Stimulated activated CD4-positive, alpha-beta T cell treated with anti-CD3 and anti-CD28 coated beads, TNF-alpha, amount 100 ng/mL, for 24 hours (primary cell): ENCODE results near the gene IL10RA.
A peak's percentile ranks its signal among the peaks of the same experiment; 100 is the strongest.
"Not testable (repeated sequence)": the region's sequence is repeated elsewhere in the genome, so short reads cannot be mapped to it uniquely, and the experiment has no call there.

Experiments
- DNase-seq, 3 experiments: peaks; one replicate each; pipeline ENCODE4 v3.0.0-alpha.2; 2020; ENCODE audit warnings: low read depth in 3 of 3

The IL10RA gene

DNA sequence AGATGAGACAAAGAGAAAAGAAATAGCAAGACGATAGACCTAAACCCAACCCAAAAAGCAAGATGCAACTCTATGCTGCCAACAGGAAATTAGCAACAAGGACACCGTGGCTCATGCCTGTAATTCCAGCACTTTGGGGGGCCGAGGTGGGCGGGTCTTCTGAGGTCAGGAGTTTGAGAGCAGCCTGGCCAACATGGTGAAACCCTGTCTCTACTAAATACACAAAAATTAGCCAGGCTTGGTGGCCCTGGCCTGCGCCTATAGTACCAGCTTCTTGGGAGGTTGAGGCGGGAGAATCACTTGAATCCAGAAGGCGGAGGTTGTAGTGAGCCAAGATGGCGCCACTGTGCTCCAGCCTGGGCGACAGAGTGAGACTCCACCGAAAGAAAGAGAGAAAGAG, 24.3 kb upstream of the IL10RA start:
- no peak for DNase-seq

DNA sequence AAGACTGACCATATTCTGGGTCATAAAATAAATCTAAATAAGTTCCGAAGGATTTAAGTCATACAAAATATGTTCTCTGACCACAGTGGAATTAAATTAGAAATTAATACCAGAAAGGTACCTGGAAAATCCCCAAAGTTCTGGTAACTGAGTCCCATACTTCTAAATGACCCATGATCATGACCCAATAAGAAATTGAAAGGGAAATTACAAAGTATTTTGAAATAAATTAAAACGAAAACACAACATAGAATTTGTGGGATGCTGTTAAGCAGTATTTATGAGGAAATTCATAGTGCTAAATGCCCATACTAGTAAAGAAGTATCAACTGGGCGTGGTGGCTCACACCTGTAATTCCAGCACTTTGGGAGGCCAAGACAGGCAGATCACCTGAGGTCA, 23.4 kb upstream of the IL10RA start:
- DNase-seq, result no peak

DNA sequence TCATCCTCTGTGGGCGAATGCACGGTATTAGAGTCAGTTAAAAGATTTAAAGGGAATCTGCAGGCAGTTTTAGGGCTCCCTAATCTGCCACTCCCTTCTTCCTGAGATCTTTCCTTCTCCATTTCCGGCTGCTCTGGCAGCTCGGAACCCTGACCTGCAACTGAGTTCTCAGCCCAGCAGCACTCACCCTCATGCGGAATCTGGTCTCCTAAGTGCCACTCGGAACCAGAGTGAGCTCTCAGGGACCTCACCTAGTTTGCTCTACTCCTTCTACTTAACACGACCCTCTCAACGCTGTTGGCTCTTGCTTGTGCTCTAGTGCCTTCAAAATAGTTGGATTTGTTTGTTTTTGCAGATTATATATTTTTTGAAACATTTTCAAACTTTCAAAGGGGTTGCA, 19.3 kb upstream of the IL10RA start:
- no peak for DNase-seq

DNA sequence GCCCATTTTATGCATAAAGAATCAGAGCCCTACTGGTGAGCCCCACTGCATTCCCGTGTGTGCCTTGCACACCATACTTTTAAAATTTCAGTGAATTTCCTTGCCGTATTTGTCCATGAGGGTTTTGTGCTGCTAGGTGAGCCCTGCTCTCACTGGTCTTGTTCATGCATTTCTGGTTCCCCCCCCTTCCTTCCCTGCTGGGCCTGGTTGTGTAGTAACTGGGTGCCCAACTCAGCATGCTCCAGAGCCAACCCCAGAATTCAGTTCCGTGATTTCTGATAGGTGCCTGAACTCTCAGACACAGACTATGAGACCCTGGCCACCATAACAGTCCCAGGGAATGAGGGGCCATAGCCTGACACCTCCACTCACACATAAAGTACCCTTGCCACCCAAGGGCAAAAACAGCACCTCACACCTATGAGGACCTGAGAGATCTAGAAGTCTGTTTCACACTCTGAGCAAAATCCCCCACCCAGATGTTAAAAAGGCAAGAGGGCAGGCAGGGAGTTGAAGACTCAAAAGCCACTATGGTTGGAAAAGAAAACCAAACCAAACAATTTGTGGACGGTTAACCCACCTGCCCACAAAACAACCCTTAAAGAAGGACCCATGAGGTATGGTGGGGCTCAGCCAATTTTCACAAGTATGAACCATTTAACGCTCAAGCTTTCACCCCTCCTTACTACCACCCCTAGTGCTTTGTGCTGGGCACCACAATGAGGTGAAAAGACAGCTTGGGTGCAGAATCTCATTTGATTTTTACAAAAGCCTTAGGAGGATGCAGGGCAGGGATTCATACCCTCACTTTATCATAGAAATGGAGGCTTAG, 16.8 kb upstream of the IL10RA start:
- no peak for DNase-seq

DNA sequence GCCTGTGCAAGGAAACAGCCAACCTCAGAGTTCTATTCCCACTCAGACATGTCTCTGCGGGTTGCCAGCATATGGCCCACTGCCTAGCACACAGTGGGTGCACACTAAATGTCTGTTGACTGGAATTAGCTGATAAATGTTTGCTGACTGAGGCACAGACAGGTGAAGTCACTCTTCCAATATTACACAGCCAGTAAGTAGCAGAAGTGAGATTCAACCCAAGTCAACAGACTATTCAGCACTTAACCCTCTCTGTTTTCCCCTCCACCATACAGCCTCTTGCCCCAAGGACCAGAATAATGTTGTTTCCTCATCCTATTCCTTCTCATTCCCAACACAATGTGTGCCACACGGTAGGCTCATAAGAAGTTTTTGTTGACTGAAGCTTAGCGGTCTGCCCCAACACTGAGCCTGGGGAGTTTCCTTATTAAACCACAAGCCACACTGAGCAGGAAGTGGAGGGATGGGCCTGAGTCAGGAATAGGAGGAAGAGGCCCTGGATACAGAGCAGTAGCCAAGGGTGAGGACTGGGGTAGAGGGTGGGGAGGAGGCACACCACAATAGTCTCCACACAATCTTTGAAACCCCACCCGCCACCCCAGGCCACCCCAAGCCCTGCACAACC, 15.7 kb upstream of the IL10RA start:
- no peak for DNase-seq

DNA sequence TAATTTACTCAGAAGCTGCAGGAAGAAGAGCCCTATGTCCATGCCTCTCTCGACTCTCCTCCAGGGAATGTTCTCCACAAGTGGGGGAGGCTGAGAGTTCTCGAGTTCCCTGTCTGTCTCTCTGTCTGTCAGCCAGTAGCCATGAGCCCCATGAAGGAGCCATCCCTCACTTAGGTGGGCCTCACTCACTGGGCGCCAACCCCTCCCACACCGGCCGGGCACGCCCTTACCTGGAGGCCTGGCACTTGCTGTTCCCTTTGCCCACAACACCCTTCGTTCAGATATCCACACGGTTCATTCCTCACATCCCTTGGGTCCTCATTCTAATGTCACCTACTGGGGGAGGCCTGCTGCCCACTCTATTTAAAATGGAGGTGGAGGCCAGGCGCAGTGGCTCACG, 14.2 kb upstream of the IL10RA start:
- no peak for DNase-seq

DNA sequence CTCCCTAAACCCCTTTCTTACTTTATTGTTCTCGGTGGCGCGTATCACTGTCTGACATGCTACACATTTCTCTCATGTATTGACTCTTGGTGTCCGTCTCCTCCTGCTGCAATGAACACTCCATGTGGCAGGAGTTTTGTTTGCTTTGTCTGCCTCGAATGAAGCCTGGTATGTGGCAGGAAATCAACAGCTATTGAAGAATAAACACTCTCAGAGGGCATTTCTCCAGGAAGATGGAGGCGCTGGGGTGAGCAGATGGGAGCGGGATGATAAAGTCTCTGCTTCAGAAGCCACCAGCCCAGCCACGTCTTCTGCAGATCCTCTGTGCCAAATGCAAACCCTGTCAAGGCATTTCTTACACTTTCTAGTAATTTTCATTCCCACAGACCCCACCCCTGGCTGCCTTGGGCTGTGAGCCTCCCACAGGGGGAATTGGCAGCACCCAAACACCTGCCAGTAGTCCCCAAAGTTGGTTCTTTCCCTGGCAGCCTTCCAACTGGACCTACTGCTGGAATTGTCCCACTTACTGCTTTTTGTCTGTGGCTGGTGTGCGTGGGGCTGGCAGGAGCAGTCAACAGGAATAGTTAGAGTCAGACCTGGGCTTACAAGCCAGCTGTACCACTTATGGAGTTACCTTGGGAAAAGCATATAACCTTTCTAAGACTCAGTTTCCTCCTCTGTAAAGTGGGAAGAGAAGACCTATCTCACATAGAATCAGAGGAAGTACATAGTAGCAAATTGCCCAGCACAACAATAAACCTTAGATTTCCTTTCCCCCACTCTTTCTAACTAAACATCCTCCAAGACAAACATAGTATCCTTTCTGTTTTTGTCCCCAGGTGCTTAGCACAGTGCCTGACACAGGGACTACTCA, 13.3 kb upstream of the IL10RA start:
- DNase-seq, result no peak

DNA sequence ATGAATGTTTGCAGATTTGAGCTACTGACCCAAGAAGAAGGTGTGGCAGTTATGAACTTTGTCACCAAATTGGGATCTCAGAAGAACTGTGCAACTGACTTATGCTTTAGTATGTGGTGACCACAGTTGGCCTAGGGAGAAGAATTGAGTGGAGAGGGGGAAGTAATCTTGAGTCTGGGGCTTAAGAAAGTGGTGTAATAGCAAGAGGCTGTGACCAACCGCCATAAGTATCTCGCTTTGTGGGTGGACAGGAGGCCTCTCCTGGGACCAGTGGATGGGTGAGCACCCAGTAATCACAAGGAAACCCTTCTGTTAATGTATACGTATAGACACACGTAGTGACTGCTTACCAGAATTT, 12.7 kb upstream of the IL10RA start:
- DNase-seq, result no peak

DNA sequence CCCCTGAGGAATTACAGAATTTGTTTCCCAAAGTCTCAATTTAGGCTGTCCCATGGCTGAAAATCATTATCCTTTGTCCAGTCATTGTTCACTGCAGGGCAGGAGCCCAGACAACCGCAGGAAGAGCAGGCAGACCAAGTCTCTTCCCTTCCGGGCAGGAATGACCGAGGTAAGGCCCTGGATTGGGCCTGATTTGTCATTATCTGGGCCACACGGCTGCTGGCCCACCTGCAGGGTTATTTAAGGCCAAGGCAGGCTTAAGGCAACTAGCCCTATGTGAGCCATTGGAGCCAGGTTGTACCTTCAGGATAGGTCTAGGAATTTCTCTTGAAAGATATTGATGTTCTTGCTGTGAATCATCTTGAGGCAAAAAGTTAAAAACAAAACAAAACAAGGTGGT, 9.7 kb upstream of the IL10RA start:
- DNase-seq, result no peak

DNA sequence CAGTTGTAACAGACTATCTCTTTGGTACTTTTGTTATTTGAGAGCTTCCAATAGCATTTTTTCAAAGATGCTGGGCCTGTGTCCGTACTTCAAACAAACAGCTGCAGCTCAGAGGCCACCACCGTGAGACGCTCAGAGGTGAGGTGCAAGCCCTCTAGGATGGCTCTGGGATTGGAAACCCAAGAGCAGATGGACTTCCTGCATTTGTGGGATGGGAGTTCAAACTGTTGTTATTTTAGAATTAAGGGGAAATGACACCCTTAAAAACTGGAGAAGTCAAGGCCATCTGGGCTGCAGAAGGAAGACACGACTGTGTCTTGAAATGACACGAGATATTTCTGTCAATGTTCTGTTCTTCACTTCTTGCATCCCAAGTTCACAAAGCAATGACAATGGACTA, 9.2 kb upstream of the IL10RA start:
- DNase-seq, result no peak

DNA sequence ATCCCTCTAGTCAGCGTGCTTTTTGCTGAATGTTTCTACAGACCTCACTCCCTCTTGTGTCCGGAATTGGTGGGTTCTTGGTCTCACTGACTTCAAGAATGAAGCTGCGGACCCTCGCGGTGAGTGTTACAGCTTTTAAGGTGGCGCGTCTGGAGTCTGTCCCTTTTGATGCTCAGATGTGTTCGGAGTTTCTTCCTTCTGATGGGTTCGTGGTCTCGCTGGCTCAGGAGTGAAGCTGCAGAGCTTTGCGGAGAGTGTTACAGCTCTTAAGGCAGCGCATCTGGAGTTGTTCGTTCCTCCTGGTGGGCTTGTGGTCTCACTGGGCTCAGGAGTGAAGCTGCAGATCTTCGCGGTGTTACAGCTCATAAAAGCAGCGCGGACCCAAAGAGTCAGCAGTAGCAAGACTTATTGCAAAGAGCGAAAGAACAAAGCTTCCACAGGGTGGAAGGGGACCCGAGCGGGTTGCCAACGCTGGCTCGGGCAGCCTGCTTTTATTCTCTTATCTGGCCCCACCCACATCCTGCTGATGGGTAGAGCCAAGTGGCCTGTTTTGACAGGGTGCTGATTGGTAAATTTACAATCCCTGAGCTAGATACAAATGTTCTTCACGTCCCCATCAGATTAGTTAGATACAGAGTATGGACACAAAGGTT, 8.5 kb upstream of the IL10RA start:
- DNase-seq, result not testable (repeated sequence)

DNA sequence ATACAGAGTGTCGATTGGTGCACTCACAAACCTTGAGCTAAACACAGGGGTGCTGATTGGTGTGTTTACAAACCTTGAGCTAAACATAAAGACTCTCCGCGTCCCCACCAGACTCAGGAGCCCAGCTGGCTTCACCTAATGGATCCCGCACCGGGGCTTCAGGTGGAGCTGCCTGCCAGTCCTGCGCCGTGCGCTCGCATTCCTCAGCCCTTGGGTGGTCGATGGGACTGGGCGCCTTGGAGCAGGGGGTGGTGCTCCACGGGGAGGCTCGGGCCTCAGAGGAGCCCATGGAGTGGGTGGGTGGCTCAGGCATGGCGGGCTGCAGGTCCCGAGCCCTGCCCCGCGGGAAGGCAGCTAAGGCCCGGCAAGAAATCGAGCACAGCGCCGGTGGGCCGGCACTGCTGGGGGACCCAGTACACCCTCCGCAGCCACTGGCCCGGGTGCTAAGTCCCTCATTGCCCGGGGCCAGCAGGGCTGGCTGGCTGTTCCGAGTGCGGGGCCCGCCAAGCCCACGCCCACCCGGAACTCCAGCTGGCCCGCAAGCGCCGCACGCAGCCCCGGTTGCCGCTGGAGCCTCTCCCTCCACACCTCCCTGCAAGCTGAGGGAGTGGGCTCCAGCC, 7.8 kb upstream of the IL10RA start:
- DNase-seq, result not testable (repeated sequence)

DNA sequence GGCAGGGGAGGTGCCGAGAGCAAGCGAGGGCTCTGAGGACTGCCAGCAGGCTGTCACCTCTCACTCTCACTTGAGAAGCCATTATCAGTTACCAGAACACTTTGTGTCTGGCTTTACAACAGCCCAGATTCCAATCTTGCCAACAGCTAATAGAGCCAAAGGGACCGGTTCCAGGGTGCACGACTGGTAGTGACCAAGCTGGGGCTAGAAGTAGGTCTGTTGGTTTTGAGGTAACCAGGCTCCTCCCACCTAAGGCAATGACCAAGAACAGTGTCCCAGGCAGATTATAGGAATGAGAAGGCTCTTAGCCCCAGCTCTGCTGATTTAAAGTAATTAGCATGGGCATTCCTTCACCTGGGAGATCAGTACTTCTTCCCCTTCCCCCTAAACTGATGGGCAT, 7.2 kb upstream of the IL10RA start:
- no peak for DNase-seq

DNA sequence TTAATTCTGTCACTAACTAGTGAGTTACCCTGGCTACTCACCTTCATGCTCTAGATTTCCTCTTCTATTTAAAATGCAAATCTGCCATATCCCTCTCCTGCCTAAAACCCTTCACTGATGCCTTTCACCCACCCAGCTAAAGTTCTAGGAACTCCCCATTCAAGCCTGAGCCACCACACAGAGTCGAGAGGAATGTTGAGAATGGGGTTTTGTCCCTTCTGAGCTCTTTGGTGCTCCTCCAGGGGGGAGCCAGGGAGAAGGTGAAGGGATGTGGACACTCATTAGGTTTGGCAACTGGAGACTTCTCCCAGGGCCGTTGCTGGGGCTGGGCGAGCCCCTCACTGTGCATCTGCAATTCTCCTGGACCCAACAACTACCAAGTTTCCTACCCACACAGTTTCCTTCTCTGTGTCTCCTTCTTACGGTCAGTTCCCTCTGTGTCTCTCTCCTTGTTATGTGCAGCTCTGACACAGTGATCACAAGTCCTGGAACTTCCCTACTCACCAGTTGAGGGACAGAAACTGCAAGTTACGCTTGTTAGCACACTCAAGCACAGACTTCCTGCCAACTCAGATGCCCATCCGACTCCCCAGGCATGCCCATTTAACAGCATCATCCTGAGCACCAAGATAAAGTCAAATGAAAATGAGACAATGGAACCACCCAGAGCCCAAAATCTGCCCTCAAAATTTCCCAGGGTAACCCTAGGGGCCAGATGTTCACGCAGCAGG, 6.5 kb upstream of the IL10RA start:
- no peak for DNase-seq

DNA sequence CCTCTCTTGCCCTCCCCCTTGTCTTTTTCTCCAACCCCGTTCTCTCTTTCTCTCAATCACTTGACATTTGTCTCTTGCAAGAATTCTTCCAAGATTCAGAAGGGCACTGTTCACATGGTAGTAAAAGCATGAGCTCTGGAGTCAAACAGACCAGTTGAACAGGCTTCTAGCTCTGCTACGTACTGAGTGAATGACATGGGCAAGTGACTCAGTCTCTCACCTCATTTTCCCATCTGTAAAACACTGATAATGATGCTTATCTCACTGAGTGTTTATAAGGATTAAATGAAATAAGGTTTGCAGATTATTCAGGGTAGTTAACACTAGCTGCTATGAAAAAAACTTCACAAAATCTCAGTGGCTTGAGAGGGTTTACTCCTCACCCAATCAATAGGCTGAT, 5.9 kb upstream of the IL10RA start:
- DNase-seq, result no peak

DNA sequence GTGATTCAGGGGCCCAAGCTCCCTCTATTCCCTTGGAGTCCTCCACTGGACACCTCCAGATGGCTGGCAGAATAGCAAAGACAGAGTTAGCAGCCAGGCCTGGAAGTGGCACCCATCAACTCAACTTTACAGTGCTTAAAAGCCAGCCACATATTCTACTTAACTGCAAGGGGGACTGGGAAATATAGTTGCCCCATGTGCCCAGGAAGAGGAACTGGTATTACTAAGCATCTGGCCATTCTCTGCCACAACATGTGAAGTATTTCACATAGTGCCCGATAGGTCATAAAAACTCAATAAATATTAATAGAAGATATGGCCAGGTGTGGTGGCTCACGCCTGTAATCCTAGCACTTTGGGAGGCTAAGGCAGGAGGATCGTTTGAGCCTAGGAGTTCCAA, 5.5 kb upstream of the IL10RA start:
- no peak for DNase-seq

DNA sequence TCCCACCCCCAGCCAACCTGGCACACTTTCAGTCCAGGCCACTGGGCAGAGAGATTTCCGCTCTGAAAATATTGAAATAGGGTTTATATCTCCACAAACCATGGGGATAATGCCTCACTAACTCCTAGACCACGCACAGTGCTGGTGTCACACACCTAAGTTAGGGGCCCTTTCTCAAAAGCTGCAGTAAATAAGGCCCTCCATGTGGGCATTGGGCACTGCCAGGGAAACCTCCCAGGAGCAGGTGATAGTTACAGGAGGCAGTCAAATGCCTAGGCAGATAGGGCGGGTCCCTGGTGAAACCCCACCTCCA, 3.1 kb upstream of the IL10RA start:
- no peak for DNase-seq

DNA sequence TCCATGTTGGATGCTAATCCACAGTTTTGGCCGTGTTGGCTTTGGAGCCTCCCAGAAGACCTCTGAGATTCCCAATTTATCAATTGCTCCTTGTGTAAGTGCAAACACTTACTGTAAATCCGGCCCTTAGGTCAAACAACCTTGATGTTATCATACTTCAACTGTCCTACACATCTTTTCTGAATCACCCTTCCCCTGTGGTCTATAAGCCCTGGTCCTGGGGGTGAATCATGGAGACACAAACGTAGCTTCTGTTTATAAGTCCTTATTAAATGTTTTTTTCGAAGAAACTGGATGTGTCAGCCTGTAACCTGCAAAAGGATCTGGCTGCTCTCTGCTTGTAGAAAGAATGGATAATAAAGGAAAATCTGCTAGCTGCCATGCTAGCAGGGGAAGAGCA, 1.7 kb upstream of the IL10RA start:
- DNase-seq, result no peak

DNA sequence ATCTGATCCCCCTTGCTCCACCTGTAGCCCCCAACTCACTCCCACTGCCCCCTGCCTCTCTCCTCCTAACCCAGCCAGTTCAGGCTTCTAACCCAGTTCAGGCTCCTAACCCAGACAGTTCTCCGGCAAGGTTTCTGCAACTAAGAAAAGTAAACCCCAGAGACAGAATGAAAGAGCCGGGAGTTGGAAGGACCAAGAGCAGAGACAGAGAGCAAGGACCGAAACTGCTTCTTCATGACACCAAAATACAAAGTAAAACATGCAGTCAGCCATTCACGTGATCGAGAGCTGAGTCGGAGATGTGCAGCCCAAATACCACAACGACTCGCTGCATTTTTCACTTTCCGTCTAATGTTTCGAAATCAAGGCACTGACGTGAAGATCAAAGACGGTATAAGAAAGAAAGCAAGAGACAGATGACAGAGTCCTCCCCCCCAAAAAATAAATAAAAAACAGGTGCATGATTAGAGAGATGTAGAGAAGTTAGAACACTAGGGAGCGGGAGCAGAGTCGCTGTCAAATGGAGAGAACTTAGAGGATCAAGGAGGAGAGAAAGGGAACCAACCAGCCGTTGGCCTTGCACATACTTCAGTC, 884 bp downstream of the IL10RA start:
- peak; percentile 36 to 67 (median 60) for DNase-seq

DNA sequence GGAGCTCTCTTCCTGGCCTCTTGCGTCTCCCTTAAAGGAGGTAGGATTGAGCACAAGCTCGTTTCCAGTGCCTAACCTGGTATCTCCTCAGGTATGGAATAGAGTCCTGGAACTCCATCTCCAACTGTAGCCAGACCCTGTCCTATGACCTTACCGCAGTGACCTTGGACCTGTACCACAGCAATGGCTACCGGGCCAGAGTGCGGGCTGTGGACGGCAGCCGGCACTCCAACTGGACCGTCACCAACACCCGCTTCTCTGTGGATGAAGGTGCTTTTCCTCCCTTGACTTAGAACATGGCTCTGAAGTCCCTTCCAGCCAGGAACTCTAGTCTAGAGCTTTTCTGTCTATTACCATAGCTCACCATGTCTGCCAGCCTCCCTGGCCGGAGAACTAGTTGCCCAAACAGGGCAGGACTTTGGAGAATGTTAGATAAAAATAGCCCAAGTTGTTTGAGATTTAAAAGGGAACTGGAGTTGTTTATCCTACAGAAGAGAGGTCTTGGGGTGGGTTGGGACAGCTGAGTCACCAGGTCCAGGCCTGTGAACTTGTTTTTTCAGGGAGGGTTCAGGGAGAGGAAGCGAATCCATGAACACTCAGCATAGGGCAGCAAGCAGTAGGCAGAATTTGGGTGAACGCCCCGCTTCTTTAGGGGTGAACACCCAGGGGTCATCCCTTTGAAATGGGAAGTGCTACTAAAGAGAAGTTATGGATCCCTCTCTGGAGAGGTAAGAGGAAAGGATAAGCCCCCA, 3.3 kb downstream of the IL10RA start:
- DNase-seq, result no peak
